CD4-positive, alpha-beta T cell treated with Interferon alpha-2 for 1 hour (primary cell): Measurements from ENCODE around the gene SLC25A29.
"Not testable (repeated sequence)": the region's sequence is repeated elsewhere in the genome, so short reads cannot be mapped to it uniquely, and the experiment has no call there.

ENCODE experiments used
- DNase-seq, 2 donors: peaks; one replicate each; pipeline ENCODE4 v3.0.0-alpha.2; 2020 to 2022

SLC25A29 gene

DNA sequence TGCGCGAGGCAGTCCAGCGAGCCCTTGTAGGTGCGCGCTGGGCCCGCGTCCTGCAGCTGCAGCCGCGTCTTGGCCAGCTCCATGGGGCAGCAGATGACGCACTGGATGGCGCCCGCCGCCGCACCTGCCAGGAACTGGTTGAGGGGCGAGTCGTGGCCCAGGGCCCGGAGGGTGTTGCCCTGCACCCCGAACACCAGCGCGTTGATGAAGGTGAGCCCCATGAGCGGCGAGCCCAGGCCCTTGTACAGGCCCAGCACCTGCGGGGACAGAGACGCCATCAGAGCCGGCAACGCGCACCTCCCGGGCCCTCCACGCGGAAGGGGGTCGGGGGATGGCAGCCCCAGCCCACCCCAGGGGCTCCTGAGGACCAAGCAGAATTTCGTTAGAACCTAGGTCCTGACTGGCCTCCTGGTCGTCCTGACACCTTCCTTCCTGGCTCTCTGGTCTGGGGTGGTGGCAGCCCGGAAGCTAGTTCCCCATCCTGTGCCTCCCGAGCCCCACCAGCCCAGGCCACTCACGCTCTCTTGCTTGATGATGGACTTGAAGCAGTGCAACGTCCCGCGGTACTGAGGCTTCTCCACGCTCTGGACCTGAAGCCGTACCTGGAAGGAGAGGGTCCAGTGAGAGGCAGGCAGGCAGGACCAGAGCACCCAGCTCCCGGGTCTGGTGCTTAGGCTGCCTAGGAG, 13.3 kb downstream of the SLC25A29 start:
- DNase-seq, result no peak

DNA sequence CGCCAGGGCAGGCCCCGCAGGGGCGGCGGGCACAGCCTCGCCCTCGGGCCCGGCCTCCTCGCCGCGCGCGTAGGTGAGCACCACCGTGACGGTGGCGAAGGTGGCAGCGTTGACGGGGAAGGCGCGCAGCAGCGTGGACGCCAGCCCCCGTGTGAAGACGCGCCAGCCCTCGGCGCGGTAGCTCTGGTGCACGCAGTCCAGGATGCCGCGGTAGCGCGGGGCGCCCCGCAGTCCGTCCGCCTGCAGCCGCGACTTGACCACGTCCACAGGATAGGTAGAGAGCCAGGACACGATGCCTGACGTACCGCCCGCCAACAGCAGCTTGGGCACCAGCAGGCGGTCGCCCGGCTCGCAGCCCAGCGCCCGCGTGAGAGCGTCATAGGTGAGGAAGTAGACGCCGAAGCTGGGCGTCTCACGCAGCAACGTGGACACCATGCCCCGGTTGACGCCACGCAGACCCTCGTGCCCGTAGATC, 13.9 kb downstream of the SLC25A29 start:
- DNase-seq, result no peak

GRCh38 chr14:100291305-100292075, 14.8 kb downstream of the SLC25A29 start:
- no peak for DNase-seq

DNA sequence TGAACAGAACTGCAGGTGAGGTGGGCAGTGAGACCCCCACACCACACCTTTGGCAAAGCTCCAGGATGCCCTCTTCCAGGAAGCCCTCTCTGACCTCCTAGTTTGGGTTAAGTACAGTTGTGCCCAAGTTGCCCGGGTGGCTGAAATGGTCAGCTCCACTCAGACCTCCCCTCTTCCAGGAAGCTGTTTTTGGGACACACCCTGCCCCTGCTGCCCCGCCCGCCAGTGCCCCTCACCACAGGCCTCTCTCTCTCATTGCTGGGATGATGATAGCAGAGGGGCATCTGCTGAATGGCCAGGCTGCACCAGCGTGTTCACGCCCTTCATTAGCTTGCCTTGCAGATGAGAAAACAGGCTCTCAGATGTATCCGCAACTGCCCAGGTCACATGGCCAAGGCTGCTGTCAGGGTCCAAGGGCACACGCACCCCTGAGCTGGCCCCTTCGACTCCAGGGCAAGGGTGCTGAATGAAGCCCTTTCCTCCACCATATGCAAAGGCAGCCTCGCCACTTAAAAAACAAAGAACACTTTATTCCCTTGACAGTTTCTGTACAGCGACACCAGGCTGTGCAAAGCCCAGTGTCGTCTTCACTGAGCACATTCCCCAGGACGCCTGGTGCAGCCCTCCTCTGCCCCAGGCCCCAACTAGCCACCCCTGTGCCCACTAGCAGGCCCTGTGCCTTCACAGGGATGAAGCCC, 15.5 kb downstream of the SLC25A29 start:
- no peak for DNase-seq

DNA sequence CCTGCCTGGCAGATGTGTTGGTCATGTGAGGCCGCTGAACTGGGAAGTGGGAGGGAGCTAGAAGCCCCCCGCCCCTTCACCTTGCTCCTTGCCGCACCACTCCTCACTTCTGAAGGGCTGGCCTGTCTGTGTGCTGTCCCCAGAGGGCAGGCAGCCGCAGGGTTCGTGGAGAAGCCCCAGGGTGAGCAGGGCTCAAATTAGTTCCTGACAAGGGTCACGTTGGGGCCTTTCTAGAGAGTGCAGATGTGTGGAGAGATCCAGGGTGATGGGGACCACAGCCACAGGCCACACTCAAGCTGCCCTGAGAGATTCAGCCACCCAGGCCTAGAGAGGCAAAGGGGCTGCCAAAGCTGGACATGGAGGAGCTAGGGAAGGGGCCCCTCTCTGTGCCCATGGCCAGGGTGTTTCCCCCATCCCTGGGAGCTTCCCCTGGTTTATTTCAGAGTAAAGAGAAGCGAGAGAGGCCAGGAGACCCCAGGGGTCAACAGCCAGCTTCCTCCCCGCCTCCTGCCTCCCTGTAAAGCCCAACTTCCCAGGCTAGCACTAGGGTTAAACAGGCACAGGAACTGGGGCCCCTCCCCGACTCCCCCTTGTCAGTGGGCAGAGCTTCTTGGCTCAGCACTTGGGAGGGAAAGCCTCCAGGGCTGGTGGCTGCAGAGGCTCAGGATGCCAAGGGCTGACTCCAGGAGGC, 16.2 kb downstream of the SLC25A29 start:
- DNase-seq, result no peak

DNA sequence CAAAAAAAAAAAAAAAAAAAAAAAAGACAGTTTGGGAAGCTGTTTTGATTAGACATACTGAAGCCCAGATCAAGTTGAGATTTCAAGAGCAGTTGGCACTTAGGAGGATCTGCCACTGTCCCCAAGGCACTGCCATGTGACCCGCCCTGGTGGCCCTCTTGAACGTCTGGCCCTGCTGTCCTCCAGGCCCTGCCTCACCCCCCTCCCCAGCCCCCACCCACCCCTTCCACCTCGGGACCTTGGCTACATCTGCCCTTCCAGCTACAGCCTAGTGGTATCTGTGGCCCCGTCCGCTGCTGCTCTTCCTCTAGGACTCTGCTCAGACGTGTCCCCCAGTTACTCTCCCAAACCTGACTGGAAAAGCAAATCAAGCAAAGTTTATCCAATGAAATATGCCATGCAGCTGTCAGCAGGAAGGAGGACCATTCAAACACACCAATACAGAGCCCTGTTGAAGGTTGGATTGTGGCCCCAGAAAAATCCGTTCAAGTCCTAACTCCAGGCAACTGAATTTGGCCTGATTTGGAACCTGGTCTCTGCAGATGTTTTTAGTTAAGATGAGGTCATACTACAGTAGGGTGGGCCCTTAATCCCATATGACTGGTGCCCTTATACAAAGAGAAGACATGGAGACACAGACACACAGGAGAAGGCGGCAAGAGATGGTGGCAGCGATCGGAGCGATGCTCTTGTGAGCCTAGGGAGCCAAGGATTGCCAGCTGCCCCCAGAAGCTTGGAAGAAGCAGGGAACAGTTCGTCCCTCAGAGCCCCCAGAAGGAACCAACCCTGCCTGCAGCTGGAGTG, 17.7 kb downstream of the SLC25A29 start:
- DNase-seq, result no peak

- DNase-seq, result not testable (repeated sequence)
These were observed 18.3 kb downstream of the SLC25A29 start for GRCh38 chr14:100287998-100288295.

- no peak for DNase-seq
These were observed 18.8 kb downstream of the SLC25A29 start for GRCh38 chr14:100287202-100287997.

- no peak for DNase-seq
These were observed 19.6 kb downstream of the SLC25A29 start for GRCh38 chr14:100286484-100287191.

GRCh38 chr14:100285913-100286400, 20.3 kb downstream of the SLC25A29 start:
- no peak for DNase-seq

GRCh38 chr14:100285021-100285912, 21.0 kb downstream of the SLC25A29 start:
- peak; percentile 75 to 84 for DNase-seq

DNA sequence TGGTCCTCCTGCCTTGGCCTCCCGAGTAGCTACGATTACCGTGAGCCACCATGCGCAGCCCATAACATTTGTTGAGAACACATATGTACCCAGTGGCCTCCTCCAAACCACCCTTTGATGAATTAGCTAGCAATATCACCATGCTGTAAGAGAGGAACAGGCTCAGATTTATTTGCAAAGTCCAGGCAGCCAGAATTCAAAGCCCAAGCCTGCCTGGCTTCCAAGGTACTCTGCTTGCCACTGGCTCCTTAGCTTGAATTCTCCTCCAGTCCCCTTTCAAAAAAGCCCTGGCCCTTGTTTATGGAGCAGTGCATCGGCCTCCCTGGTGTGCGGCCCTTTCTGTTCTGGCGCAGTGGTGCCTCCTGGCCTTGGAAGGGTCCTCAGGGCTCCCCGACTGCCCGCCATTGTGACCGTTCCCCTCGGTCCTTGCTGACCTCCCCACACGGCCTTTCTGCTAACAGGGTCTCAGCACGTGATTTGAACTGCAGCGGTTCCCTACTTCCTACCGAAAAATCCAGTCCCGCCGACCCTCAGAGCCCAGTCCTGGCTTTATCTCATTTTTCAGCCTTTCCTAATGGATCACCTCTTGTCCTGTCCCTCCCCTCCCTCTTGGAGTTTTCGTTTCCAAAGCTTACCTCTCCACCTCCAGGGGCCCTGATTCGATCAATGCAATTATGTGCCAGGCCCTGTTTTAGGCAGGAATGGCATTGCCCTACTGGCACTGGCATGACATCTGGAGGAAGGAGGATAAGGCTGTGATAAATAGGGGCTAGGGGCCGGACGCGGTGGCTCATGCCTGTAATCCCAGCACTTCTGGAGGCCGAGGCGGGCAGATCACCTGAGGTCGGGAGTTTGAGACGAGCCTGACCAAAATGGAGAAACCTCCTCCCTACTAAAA, 22.0 kb downstream of the SLC25A29 start:
- no peak for DNase-seq

DNA sequence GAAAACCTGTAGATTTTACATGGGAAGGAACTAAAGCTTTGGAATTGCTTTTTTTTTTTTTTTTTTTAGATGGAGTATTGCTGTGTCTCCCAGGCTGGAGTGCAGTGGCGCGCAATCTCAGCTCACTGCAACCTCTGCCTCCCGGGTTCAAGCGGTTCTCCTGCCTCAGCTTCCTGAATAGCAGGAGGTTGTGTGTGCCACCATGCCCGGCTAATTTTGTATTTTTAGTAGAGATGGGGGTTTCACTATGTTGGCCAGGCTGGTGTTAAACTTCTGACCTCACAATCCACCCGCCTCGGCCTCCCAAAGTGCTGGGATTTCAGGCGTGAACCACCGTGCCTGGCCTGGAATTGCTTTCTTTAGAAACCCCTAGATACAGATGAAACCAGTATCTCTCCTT, 22.8 kb downstream of the SLC25A29 start:
- DNase-seq, result not testable (repeated sequence)

GRCh38 chr14:100282766-100283419, 23.4 kb downstream of the SLC25A29 start:
- no peak for DNase-seq

GRCh38 chr14:100282083-100282350, 24.2 kb downstream of the SLC25A29 start:
- no peak for DNase-seq

DNA sequence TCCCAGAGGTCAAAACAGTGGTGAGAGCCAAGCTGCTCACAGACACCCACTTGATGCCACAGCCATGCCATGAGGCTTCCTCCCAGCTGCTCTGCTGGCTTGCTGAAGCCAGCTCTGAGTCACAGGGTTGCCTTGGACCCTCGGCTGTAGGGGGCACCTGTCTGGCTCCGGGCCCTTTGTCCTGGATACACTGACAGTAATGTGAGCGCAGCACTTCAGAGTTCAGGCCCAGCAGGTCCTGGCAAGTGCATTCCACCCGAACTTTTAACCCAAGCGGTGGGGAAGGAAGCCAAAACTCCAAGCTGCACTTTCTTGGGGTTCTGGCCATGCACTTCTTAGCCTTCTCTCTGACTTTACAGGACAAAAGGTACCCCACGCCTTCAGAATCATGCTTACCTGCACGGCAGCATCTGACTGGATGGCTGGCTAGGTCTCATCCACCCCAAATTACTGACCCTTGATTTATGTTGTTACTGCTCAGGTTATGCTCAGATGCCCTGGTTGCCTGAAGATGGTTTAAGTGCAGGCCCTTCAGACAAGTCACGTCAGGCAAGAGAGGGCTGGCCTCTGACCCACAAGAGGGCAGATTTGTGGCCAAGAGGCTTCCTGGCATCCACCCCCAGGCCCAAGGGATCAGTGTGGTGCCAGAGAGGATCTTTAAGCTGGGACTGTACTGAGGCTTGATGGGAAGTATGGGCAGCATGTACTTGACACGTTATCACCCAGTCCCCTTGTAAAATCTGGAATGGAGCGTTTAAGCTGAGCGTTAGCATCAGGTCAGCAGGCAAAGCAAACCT, 24.8 kb downstream of the SLC25A29 start:
- DNase-seq, result no peak

GRCh38 chr14:100279563-100279962, 26.7 kb downstream of the SLC25A29 start:
- DNase-seq, result no peak
